GM12878 (cell line): ENCODE data around the gene ITGB2. TPM values are rescaled to one million over a fixed set of nuclear protein-coding genes. Genes with fewer than 3 reads are reported as not detected.

Source experiments
- ATAC-seq: fragments of 200-7000 bp; cut with Tn5 transposase; 3 replicates; pipeline ENCODE4 v1.9.1; 2020; ENCODE audit warnings: mild to moderate bottlenecking, moderate library complexity
- BruUV-seq: library from RNA; stranded (reverse); fragments of 400-500 nt; replicated peaks from 2 replicates; lab custom pipeline; 2021; lab: Mats Ljungman, UMichigan
- CTCF ChIA-PET: fragments of 300-600 bp; sonication (Branson Sonifier 250); formaldehyde crosslinking; extraction: SDS; loops from one replicate; lab custom pipeline; 2021; ENCODE audit warnings: inconsistent platforms; lab: Yijun Ruan, JAX
- POLR2A ChIA-PET: fragments of 350-600 bp; formaldehyde crosslinking; extraction: SDS; loops from one replicate; lab custom pipeline; 2021; ENCODE audit warnings: inconsistent platforms; lab: Charles Lee
- RAD21 ChIA-PET: fragments of 300-600 bp; sonication (Branson Sonifier 250); formaldehyde crosslinking; loops from one replicate; lab custom pipeline; 2023; ENCODE audit warnings: antibody characterized with exemption; ENCODE audit not compliant: unreplicated experiment; lab: Charles Lee
- SMC1A ChIA-PET: fragments of 300-600 bp; sonication (Branson Sonifier 250); formaldehyde crosslinking; loops from one replicate; lab custom pipeline; 2023; ENCODE audit not compliant: unreplicated experiment, uncharacterized antibody; lab: Charles Lee
- DNase-seq: peaks from one replicate; pipeline ENCODE4 v3.0.0-alpha.2; 2011; ENCODE audit warnings: low read depth, low spot score
- FAIRE-seq: peaks from 3 replicates; lab custom pipeline; 2011; peaks lifted over from hg19 to GRCh38; lab: Jason Lieb, UNC
- H2AFZ ChIP-seq: 2 replicates; pipeline ENCODE4 v1.6.0; 2011; ENCODE audit warnings: low read depth, low read length, control low read depth; ENCODE audit not compliant: control insufficient read depth
- H3K27ac ChIP-seq: 2 replicates; pipeline ENCODE4 v1.5.1; 2011; ENCODE audit warnings: control low read depth; ENCODE audit not compliant: control insufficient read depth, insufficient read depth
- H3K27me3 ChIP-seq, 2 experiments: replicated peaks in 1 of 2; 2 replicates each; pipeline versions ENCODE4 v1.6.0 to v1.6.1; 2011; ENCODE audit warnings: low read length in 1 of 2; ENCODE audit not compliant: control insufficient read depth in 2 of 2, insufficient read depth in 2 of 2
- H3K36me3 ChIP-seq, 2 experiments: 2 replicates each; pipeline ENCODE4 v1.5.1; 2011; ENCODE audit warnings: low read length in 1 of 2; ENCODE audit not compliant: control insufficient read depth in 2 of 2, insufficient read depth in 2 of 2
- H3K4me1 ChIP-seq: 2 replicates; pipeline ENCODE4 v1.6.1; 2011; ENCODE audit warnings: mild to moderate bottlenecking, low read length, moderate library complexity, mixed read lengths; ENCODE audit not compliant: control insufficient read depth, insufficient read depth
- H3K4me2 ChIP-seq: 2 replicates; pipeline ENCODE4 v1.6.0; 2011; ENCODE audit warnings: control low read depth; ENCODE audit not compliant: control insufficient read depth, insufficient read depth
- H3K4me3 ChIP-seq: fragments of 200-600 bp; sonication (generic); 2 replicates; pipeline ENCODE4 v1.5.1; 2016
- H3K79me2 ChIP-seq: 2 replicates; pipeline ENCODE4 v1.6.0; 2011; ENCODE audit warnings: low read length; ENCODE audit not compliant: control insufficient read depth, insufficient read depth
- H3K9ac ChIP-seq: 2 replicates; pipeline ENCODE4 v1.8.0; 2011; ENCODE audit warnings: low read length, control low read depth, mixed read lengths; ENCODE audit not compliant: control insufficient read depth, insufficient read depth
- H3K9me3 ChIP-seq: replicated peaks from 3 replicates; pipeline ENCODE4 v1.5.1; 2011; ENCODE audit warnings: mild to moderate bottlenecking, low read length; ENCODE audit not compliant: control insufficient read depth, insufficient read depth
- H4K20me1 ChIP-seq: 2 replicates; pipeline ENCODE4 v1.6.0; 2011; ENCODE audit not compliant: control insufficient read depth, insufficient read depth
- BMI1 ChIP-seq: fragments of 450-650 bp; IDR thresholded peaks from 2 replicates; pipeline ENCODE4 v1.6.1; 2016; ENCODE audit warnings: mild to moderate bottlenecking, moderate library complexity, borderline replicate concordance
- MYC ChIP-seq: IDR thresholded peaks from 2 replicates; pipeline ENCODE4 v1.6.1; 2011; ENCODE audit warnings: mild to moderate bottlenecking, low read length, moderate library complexity, inconsistent platforms; ENCODE audit not compliant: insufficient read depth, insufficient replicate concordance, insufficient read length, severe bottlenecking
- NKRF ChIP-seq: fragments of 450-650 bp; conservative IDR thresholded peaks from 2 replicates; pipeline ENCODE4 v1.6.1; 2017; ENCODE audit warnings: mild to moderate bottlenecking, moderate library complexity
- NR2C1 ChIP-seq: fragments of 450-650 bp; IDR thresholded peaks from 2 replicates; pipeline ENCODE4 v1.6.1; 2017; ENCODE audit warnings: antibody characterized with exemption, mild to moderate bottlenecking, moderate library complexity
- POLR2AphosphoS5 ChIP-seq: IDR thresholded peaks from 2 replicates; pipeline ENCODE4 v1.6.1; 2011; ENCODE audit warnings: mild to moderate bottlenecking, low read length, inconsistent platforms
- RELA ChIP-seq: fragments of 450-650 bp; IDR thresholded peaks from 2 replicates; pipeline ENCODE4 v1.8.0; 2014; ENCODE audit warnings: borderline replicate concordance; ENCODE audit not compliant: partially characterized antibody
- SIX5 ChIP-seq: IDR thresholded peaks from 2 replicates; pipeline ENCODE4 v1.6.1; 2011; ENCODE audit warnings: mild to moderate bottlenecking, low read depth, low read length, moderate library complexity; ENCODE audit not compliant: severe bottlenecking
- SKIL ChIP-seq: fragments of 450-650 bp; IDR thresholded peaks from 2 replicates; pipeline ENCODE4 v1.6.1; 2017; ENCODE audit warnings: mild to moderate bottlenecking, low read depth, inconsistent platforms; ENCODE audit not compliant: poor library complexity, severe bottlenecking
- STAT1 ChIP-seq: fragments of 450-650 bp; conservative IDR thresholded peaks from 2 replicates; pipeline ENCODE4 v1.6.1; 2014; ENCODE audit warnings: antibody characterized with exemption, mild to moderate bottlenecking
- TBL1XR1 ChIP-seq: IDR thresholded peaks from 2 replicates; pipeline ENCODE4 v1.6.1; 2012; ENCODE audit warnings: low read depth, low read length, improper control_type of control experiment
- YY1 ChIP-seq: IDR thresholded peaks from 2 replicates; pipeline ENCODE4 v1.6.1; 2011; ENCODE audit warnings: low read depth, mild to moderate bottlenecking, low read length
- WGBS: methylation state at CpG from one replicate; pipeline ENCODE4 v1.1.6; 2016; ENCODE audit warnings: low lambda C conversion rate; ENCODE audit not compliant: insufficient replicate concordance, insufficient coverage; ENCODE audit errors: missing lambda C conversion rate; 5-methylcytosine and 5-hydroxymethylcytosine counted together
- in situ Hi-C: fragments of 300-500 bp; cut with MboI; formaldehyde crosslinking; loops from 9 replicates; pipeline ENCODE4 v1.14.3; 2018; ENCODE audit warnings: mixed read lengths
- intact Hi-C: fragments of 100-400 bp; cut with micrococcal nuclease; formaldehyde crosslinking; loops from one replicate; pipeline ENCODE4 v1.14.2; 2022; ENCODE audit not compliant: unreplicated experiment
- polyA plus RNA-seq, 11 experiments: library from polyadenylated mRNA; depleted of rRNA in 4 of 11; unstranded in 6 of 11; stranded (reverse) in 5 of 11; fragments of >200 nt; fragmentation: Nextera tagmentation in 4 of 11; fragmentation: Illumina TruSeq in 1 of 11; extraction: Ambion mirVana in 4 of 11; extraction: Trizol in 1 of 11; gene quantifications; 1 replicate in 1 of 11; 2 replicates in 10 of 11; pipeline versions ENCODE4 v1.2.1 to v1.2.3, GENCODE V29; 2011 to 2016; ENCODE audit warnings: inconsistent platforms in 2 of 11, missing spikeins in 2 of 11, low read depth in 1 of 11
- total RNA-seq, 4 experiments: library from RNA; depleted of rRNA in 3 of 4; stranded (reverse); fragments of >200 nt in 3 of 4; fragmentation: Illumina TruSeq in 1 of 4; extraction: Trizol in 1 of 4; gene quantifications; 2 replicates each; pipeline versions ENCODE4 v1.2.1 to v1.2.3, GENCODE V29; 2013 to 2021
- TF ChIP-seq, protein P1 (sequence below): fragments of 450-650 bp; IDR thresholded peaks from 2 replicates; pipeline ENCODE4 v1.6.1; 2016; ENCODE audit warnings: mild to moderate bottlenecking

The ITGB2 gene
- total and polyA plus RNA-seq, 10 of the 15 experiments (the other 5 are each of a cell fraction or from before 2014, with no cell fraction given): 8.0 to 172 (median 58.9) TPM

DNA sequence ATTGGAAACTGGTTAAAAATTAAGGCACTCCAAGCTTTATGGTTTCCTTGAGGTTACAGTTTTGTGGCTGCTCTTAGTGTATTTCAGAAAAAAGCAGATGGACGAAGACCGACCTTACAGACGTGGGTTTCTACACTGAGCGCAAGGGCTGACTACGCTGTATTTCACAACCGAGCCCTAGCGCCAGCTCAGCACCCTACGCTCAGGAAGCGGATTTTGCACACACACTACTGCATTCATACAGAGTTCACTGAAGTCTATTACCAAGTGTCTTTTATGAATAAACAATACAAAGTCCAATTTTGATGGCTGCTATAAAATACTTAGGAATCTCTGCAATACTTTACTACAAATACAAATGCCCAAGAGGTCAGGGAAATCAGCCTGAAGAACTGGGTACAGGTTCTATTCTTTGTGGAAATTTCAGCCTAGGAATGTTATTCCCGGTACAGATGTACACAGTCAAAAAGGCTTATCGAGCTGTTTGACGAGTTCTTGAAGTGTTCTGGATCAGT lies 71.0 kb downstream of the ITGB2 start:
- ChIA-PET POLR2A (no interaction called here), SMC1A (no interaction called here), RAD21 (no interaction called here), CTCF (no interaction called here)
- WGBS: 96% methylated on average over 12 of the region's 12 CpGs
- TF ChIP-seq BMI1: no peak
- TF ChIP-seq SIX5: no peak
- TF ChIP-seq MYC: no peak
- TF ChIP-seq, protein P1, sequence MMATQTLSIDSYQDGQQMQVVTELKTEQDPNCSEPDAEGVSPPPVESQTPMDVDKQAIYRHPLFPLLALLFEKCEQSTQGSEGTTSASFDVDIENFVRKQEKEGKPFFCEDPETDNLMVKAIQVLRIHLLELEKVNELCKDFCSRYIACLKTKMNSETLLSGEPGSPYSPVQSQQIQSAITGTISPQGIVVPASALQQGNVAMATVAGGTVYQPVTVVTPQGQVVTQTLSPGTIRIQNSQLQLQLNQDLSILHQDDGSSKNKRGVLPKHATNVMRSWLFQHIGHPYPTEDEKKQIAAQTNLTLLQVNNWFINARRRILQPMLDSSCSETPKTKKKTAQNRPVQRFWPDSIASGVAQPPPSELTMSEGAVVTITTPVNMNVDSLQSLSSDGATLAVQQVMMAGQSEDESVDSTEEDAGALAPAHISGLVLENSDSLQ: no peak
- no peak for TF ChIP-seq SKIL
- no peak for TF ChIP-seq STAT1
- TF ChIP-seq POLR2AphosphoS5: no peak
- no peak for TF ChIP-seq TBL1XR1
- TF ChIP-seq NKRF: no peak
- no peak for TF ChIP-seq YY1
- no peak for TF ChIP-seq NR2C1
- no peak for TF ChIP-seq RELA
- in situ Hi-C loops: no loop called here
- H3K36me3 ChIP-seq: peaks cover 0 to 23% of the 10 kb centered on the region in 2 experiments; a peak in 2 of 4 replicates
- intact Hi-C loops: no loop called here
- ATAC-seq (no peak), DNase-seq (no peak), FAIRE-seq (no peak)
- no peak overlapping the region for H2AFZ ChIP-seq
- H3K27me3 ChIP-seq: no peaks in the 10 kb centered on the region; a peak in 1 of 4 replicates
- no peaks in the 10 kb centered on the region for H3K9me3 ChIP-seq
- no peak overlapping the region for H3K4me2 ChIP-seq
- TSS peak; percentile 59 for BruUV-seq
- H3K9ac ChIP-seq: no peak overlapping the region
- no peak overlapping the region for H3K27ac ChIP-seq
- H4K20me1 ChIP-seq: no peaks in the 10 kb centered on the region
- H3K4me3 ChIP-seq: no peak overlapping the region
- no peaks in the 10 kb centered on the region for H3K79me2 ChIP-seq
- H3K4me1 ChIP-seq: no peaks in the 10 kb centered on the region; the same call in 1 of the 2 replicates
